DOHH2 (cell line): ENCODE results near the gene SMU1.

Experiments used
- H3F3A ChIP-seq: fragments of 200-600 bp; sonication (generic), shearing (Covaris generic); 2 replicates; pipeline ENCODE4 v1.6.0; 2016; ENCODE audit warnings: antibody characterized with exemption, mild to moderate bottlenecking; ENCODE audit not compliant: control insufficient read depth, insufficient read depth
- H3K27ac ChIP-seq: fragments of 200-600 bp; sonication (generic); 2 replicates; pipeline ENCODE4 v1.5.1; 2014; ENCODE audit warnings: low read depth, mild to moderate bottlenecking, low read length, moderate library complexity
- H3K27me3 ChIP-seq: fragments of 200-600 bp; sonication (generic); 2 replicates; pipeline ENCODE4 v1.6.1; 2014; ENCODE audit warnings: mild to moderate bottlenecking, low read length, mixed read lengths; ENCODE audit not compliant: control insufficient read depth
- H3K36me3 ChIP-seq: fragments of 200-600 bp; sonication (generic); 2 replicates; pipeline ENCODE4 v1.6.1; 2014; ENCODE audit warnings: mild to moderate bottlenecking, low read length, moderate library complexity, mixed read lengths; ENCODE audit not compliant: control insufficient read depth
- H3K4me1 ChIP-seq: fragments of 200-600 bp; sonication (generic); 2 replicates; pipeline ENCODE4 v1.6.1; 2014; ENCODE audit warnings: mild to moderate bottlenecking, low read length, mixed read lengths; ENCODE audit not compliant: control insufficient read depth
- H3K4me2 ChIP-seq: fragments of 200-600 bp; sonication (generic); 2 replicates; pipeline ENCODE4 v1.6.0; 2014; ENCODE audit warnings: mild to moderate bottlenecking, low read length, moderate library complexity
- H3K4me3 ChIP-seq: fragments of 200-600 bp; sonication (generic); 2 replicates; pipeline ENCODE4 v1.5.1; 2014; ENCODE audit warnings: mild to moderate bottlenecking, low read length, mixed read lengths
- H3K79me2 ChIP-seq: fragments of 200-600 bp; sonication (generic); 2 replicates; pipeline ENCODE4 v1.6.1; 2014; ENCODE audit warnings: mild to moderate bottlenecking, low read length, mixed read lengths; ENCODE audit not compliant: control insufficient read depth
- H3K9me2 ChIP-seq: fragments of 200-600 bp; sonication (generic); replicated peaks from 2 replicates; pipeline ENCODE4 v1.6.1; 2014; ENCODE audit warnings: mild to moderate bottlenecking, low read length, mixed read lengths; ENCODE audit not compliant: control insufficient read depth
- H3K9me3 ChIP-seq: fragments of 200-600 bp; sonication (generic); 2 replicates; pipeline ENCODE4 v1.6.1; 2014; ENCODE audit warnings: antibody characterized with exemption, low read length, mixed read lengths; ENCODE audit not compliant: control insufficient read depth, insufficient read depth
- H4K20me1 ChIP-seq: fragments of 200-600 bp; sonication (generic); 2 replicates; pipeline ENCODE4 v1.6.0; 2014; ENCODE audit warnings: low read depth, mild to moderate bottlenecking, antibody characterized with exemption, low read length, moderate library complexity; ENCODE audit not compliant: control insufficient read depth, insufficient read depth
- EZH2phosphoT487 ChIP-seq: fragments of 200-600 bp; sonication (generic); IDR thresholded peaks from 2 replicates; pipeline ENCODE4 v1.6.1; 2017; ENCODE audit warnings: borderline replicate concordance, mild to moderate bottlenecking, antibody characterized with exemption, low read length, moderate library complexity, mixed read lengths
- TF ChIP-seq, protein P1 (sequence below): fragments of 200-600 bp; sonication (generic); IDR thresholded peaks from one replicate; pipeline ENCODE4 v1.5.1; 2014; ENCODE audit warnings: antibody characterized with exemption, mild to moderate bottlenecking, low read depth, low read length; ENCODE audit not compliant: poor library complexity, severe bottlenecking

SMU1 gene

DNA sequence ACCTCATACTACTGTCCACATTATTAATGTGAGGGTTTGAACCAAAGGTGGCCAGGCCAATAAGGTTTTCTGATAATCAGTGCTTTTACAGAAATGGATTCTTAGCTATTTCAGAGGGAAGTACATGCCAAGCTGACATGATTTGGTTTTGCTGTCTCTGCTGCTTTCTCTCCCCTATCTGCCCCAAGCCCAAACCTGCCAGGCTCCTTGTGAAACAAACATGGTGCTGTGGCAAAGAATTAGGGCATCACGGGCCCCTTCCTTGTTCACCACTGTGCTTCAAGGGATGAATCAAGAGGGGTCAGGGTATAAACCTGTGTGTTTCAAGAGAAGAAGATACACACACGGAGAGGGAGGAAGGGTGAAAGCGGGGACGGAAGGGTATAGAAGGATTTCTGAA lies 41.3 kb upstream of the SMU1 start:
- H3K27ac ChIP-seq = no peak overlapping the region
- no peaks in the 10 kb centered on the region for H3K9me2 ChIP-seq
- H3K4me3 ChIP-seq = no peak overlapping the region
- no peaks in the 10 kb centered on the region for H3K9me3 ChIP-seq
- no peaks in the 10 kb centered on the region for H3K79me2 ChIP-seq
- no peaks in the 10 kb centered on the region for H3K27me3 ChIP-seq
- peaks cover 5% of the 10 kb centered on the region for H3K4me1 ChIP-seq
- peaks cover 9% of the 10 kb centered on the region; the same call in 1 of the 2 replicates for H3K36me3 ChIP-seq
- no peak overlapping the region for H3K4me2 ChIP-seq
- H3F3A ChIP-seq = no peaks in the 10 kb centered on the region
- no peak for TF ChIP-seq EZH2phosphoT487
- TF ChIP-seq, protein P1, sequence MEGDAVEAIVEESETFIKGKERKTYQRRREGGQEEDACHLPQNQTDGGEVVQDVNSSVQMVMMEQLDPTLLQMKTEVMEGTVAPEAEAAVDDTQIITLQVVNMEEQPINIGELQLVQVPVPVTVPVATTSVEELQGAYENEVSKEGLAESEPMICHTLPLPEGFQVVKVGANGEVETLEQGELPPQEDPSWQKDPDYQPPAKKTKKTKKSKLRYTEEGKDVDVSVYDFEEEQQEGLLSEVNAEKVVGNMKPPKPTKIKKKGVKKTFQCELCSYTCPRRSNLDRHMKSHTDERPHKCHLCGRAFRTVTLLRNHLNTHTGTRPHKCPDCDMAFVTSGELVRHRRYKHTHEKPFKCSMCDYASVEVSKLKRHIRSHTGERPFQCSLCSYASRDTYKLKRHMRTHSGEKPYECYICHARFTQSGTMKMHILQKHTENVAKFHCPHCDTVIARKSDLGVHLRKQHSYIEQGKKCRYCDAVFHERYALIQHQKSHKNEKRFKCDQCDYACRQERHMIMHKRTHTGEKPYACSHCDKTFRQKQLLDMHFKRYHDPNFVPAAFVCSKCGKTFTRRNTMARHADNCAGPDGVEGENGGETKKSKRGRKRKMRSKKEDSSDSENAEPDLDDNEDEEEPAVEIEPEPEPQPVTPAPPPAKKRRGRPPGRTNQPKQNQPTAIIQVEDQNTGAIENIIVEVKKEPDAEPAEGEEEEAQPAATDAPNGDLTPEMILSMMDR = no peak
- no peaks in the 10 kb centered on the region for H4K20me1 ChIP-seq

DNA sequence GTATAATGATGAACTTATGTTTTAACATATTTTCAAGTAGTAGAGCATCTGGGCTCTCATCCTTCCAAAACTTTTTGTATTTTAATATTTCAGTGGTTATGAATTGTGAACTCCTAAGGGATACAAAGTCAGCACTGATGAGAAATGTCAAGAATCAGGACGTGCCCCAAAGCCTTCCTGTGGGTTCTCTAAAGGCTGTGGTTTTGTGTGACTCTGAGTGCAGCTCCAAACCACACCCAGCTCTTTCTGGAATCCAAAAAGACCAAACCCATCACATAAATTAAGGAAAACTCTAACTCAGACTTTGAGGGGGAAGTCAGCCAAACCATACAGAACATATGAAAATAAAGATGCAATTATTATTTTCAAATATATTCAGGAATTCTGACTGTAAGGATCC lies 40.8 kb upstream of the SMU1 start:
- Histone ChIP-seq H3K27me3 (no peaks in the 10 kb centered on the region), H3K27ac (no peak overlapping the region), H3K9me3 (no peaks in the 10 kb centered on the region), H3K4me1 (peaks cover 5% of the 10 kb centered on the region), H3F3A (no peaks in the 10 kb centered on the region), H3K79me2 (no peaks in the 10 kb centered on the region), H4K20me1 (no peaks in the 10 kb centered on the region), H3K9me2 (no peaks in the 10 kb centered on the region), H3K36me3 (peaks cover 11% of the 10 kb centered on the region; the same call in 1 of the 2 replicates), H3K4me3 (no peak overlapping the region), H3K4me2 (no peak overlapping the region)
- TF ChIP-seq, protein P1 = no peak
- TF ChIP-seq EZH2phosphoT487 = no peak

DNA sequence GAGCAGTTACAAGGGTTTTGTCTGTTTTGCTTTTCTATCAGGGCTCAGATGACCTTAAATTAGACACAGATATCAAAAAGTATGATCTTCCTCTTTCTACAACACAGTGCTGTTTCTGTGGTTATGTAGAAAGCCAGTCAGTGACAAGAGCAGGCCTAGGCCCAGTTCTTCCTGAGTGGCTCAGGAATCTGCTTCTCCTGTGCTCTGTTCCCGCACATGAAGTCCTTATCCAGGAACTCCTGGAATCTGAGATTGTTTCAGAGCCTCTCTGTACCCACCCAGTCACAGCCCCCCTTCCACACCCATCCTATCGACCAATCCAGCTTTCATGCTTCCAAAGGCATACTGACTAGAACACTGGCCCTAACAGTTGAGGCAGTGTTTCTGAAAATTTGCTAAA lies 40.4 kb upstream of the SMU1 start:
- peaks cover 11% of the 10 kb centered on the region; the same call in 1 of the 2 replicates for H3K36me3 ChIP-seq
- peaks cover 5% of the 10 kb centered on the region for H3K4me1 ChIP-seq
- H3F3A ChIP-seq = no peaks in the 10 kb centered on the region
- no peak for TF ChIP-seq EZH2phosphoT487
- TF ChIP-seq, protein P1 = no peak
- H3K4me3 ChIP-seq = no peak overlapping the region
- H3K9me3 ChIP-seq = no peaks in the 10 kb centered on the region
- H3K9me2 ChIP-seq = no peaks in the 10 kb centered on the region
- no peaks in the 10 kb centered on the region for H4K20me1 ChIP-seq
- no peak overlapping the region for H3K27ac ChIP-seq
- H3K27me3 ChIP-seq = no peaks in the 10 kb centered on the region
- H3K79me2 ChIP-seq = no peaks in the 10 kb centered on the region
- H3K4me2 ChIP-seq = no peak overlapping the region

DNA sequence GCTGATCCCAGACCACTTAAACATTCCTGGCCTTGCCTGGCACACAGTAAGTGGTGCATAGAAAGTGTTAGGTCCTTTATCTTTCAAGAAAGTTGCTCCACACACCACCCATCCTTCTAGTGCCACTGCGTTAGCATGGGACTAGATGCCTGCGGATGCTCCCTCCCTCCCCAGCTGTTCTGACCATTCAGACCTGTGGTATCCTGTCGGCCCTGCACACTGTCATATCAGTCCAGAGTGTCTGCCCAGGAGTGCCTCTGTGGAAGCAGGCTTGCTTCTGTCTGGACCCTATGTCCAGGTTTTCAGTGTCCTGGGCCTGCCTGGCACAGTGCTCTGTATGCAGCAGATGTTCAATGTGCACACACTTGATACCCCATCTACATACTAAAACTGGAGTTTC lies 38.3 kb upstream of the SMU1 start:
- no peaks in the 10 kb centered on the region for H3K79me2 ChIP-seq
- no peak overlapping the region for H3K4me2 ChIP-seq
- H3K9me3 ChIP-seq = no peaks in the 10 kb centered on the region
- H3F3A ChIP-seq = no peaks in the 10 kb centered on the region
- peaks cover 5% of the 10 kb centered on the region for H3K4me1 ChIP-seq
- H3K4me3 ChIP-seq = no peak overlapping the region
- H3K27me3 ChIP-seq = no peaks in the 10 kb centered on the region
- H4K20me1 ChIP-seq = no peaks in the 10 kb centered on the region
- H3K27ac ChIP-seq = no peak overlapping the region
- no peaks in the 10 kb centered on the region for H3K9me2 ChIP-seq
- no peak for TF ChIP-seq EZH2phosphoT487
- TF ChIP-seq, protein P1 = no peak
- H3K36me3 ChIP-seq = peaks cover 8% of the 10 kb centered on the region; the same call in 1 of the 2 replicates
